CD4-positive, alpha-beta T cell treated with Interleukin-21 for 1 hour (primary cell): Measurements from ENCODE around the gene TEKT2.

Source experiments
- DNase-seq: peaks from one replicate; pipeline ENCODE4 v3.0.0-alpha.2; 2020

TEKT2 gene

GRCh38 chr1:36107394-36107793 lies 23.5 kb downstream of the TEKT2 start:
- no peak for DNase-seq

- no peak for DNase-seq
Observed at GRCh38 chr1:36108314-36108713, 24.4 kb downstream of the TEKT2 start.

- peak; percentile 34 for DNase-seq
Observed at GRCh38 chr1:36109041-36109679, 25.3 kb downstream of the TEKT2 start.

- no peak for DNase-seq
Observed at GRCh38 chr1:36111151-36111550, 27.3 kb downstream of the TEKT2 start.

- no peak for DNase-seq
Observed at GRCh38 chr1:36112823-36113222, 28.9 kb downstream of the TEKT2 start.

GRCh38 chr1:36114371-36114770 lies 30.5 kb downstream of the TEKT2 start:
- DNase-seq, result no peak

GRCh38 chr1:36115200-36115669 lies 31.3 kb downstream of the TEKT2 start:
- no peak for DNase-seq

- no peak for DNase-seq
Observed at GRCh38 chr1:36115931-36116330, 32.0 kb downstream of the TEKT2 start.

GRCh38 chr1:36116901-36117300 lies 33.0 kb downstream of the TEKT2 start:
- no peak for DNase-seq

- DNase-seq, result no peak
Observed at GRCh38 chr1:36118447-36119204, 34.7 kb downstream of the TEKT2 start.

- DNase-seq, result no peak
Observed at GRCh38 chr1:36119456-36119855, 35.6 kb downstream of the TEKT2 start.

GRCh38 chr1:36122062-36123030 lies 38.5 kb downstream of the TEKT2 start:
- no peak for DNase-seq

GRCh38 chr1:36123356-36123755 lies 39.5 kb downstream of the TEKT2 start:
- DNase-seq, result peak; percentile 23

GRCh38 chr1:36124404-36125128 lies 40.7 kb downstream of the TEKT2 start:
- no peak for DNase-seq

GRCh38 chr1:36125129-36125991 lies 41.5 kb downstream of the TEKT2 start, which contains the start of gene COL8A2:
COL8A2 (minus strand) TSS chr1:36125222; CDS start chr1:36100242, 24,980 bp downstream.
- DNase-seq, result no peak

GRCh38 chr1:36126005-36126716 lies 42.3 kb downstream of the TEKT2 start:
- DNase-seq, result no peak

- no peak for DNase-seq
Observed at GRCh38 chr1:36126797-36127500, 43.1 kb downstream of the TEKT2 start.

- DNase-seq, result no peak
Observed at GRCh38 chr1:36128126-36128904, 44.4 kb downstream of the TEKT2 start.

- no peak for DNase-seq
Observed at GRCh38 chr1:36128905-36129206, 45.0 kb downstream of the TEKT2 start.
